Karpas-422 (cell line): ENCODE data around the gene TACR1. TPM values are rescaled to one million over a fixed set of nuclear protein-coding genes. Genes with fewer than 3 reads are reported as not detected.
"Not testable (repeated sequence)": the region's sequence is repeated elsewhere in the genome, so short reads cannot be mapped to it uniquely, and the experiment has no call there.

Experiments
- DNase-seq: peaks from one replicate; pipeline ENCODE4 v3.0.0-alpha.2; 2015
- H2AFZ ChIP-seq: fragments of 200-600 bp; sonication (generic); 2 replicates; pipeline ENCODE4 v1.6.1; 2014; ENCODE audit warnings: antibody characterized with exemption, low read length, mixed read lengths
- H3K27ac ChIP-seq: fragments of 200-600 bp; sonication (generic); 2 replicates; pipeline ENCODE4 v1.5.1; 2014; ENCODE audit warnings: mild to moderate bottlenecking, low read length, moderate library complexity
- H3K27me3 ChIP-seq: fragments of 200-600 bp; sonication (generic); 2 replicates; pipeline ENCODE4 v1.6.1; 2014; ENCODE audit warnings: low read length, mixed read lengths
- H3K36me3 ChIP-seq: fragments of 200-600 bp; sonication (generic); 2 replicates; pipeline ENCODE4 v1.6.1; 2014; ENCODE audit warnings: low read length, mixed read lengths; ENCODE audit not compliant: insufficient read depth
- H3K4me1 ChIP-seq: fragments of 200-600 bp; sonication (generic); 2 replicates; pipeline ENCODE4 v1.6.1; 2014; ENCODE audit warnings: mild to moderate bottlenecking, low read length, mixed read lengths
- H3K4me2 ChIP-seq: fragments of 200-600 bp; sonication (generic); 2 replicates; pipeline ENCODE4 v1.6.1; 2014; ENCODE audit warnings: low read length, low read depth, mild to moderate bottlenecking; ENCODE audit not compliant: poor library complexity, severe bottlenecking
- H3K4me3 ChIP-seq: fragments of 200-600 bp; sonication (generic); 2 replicates; pipeline ENCODE4 v1.5.1; 2014; ENCODE audit warnings: mild to moderate bottlenecking, antibody characterized with exemption, low read length, mixed read lengths
- H3K79me2 ChIP-seq: fragments of 200-600 bp; sonication (generic); 2 replicates; pipeline ENCODE4 v1.6.1; 2014; ENCODE audit warnings: mild to moderate bottlenecking, low read length, mixed read lengths
- H3K9ac ChIP-seq: fragments of 200-600 bp; sonication (generic); 2 replicates; pipeline ENCODE4 v1.6.0; 2014; ENCODE audit warnings: low read length
- H3K9me2 ChIP-seq: fragments of 200-600 bp; sonication (generic), shearing (Covaris generic); replicated peaks from 2 replicates; pipeline ENCODE4 v1.6.0; 2014; ENCODE audit warnings: mild to moderate bottlenecking, low read length, moderate library complexity; ENCODE audit not compliant: insufficient read depth
- H3K9me3 ChIP-seq: fragments of 300-700, 200-600 bp; sonication (generic); 2 replicates; pipeline ENCODE4 v1.6.1; 2014; ENCODE audit warnings: low read length, mixed read lengths
- H4K20me1 ChIP-seq: fragments of 200-600 bp; sonication (generic); 2 replicates; pipeline ENCODE4 v1.6.1; 2014; ENCODE audit warnings: mild to moderate bottlenecking, antibody characterized with exemption, low read length, low read depth; ENCODE audit not compliant: insufficient read depth
- total RNA-seq: library from RNA; depleted of rRNA; stranded (reverse); fragments of >200 nt; shearing (Covaris generic); gene quantifications from 2 replicates; pipeline ENCODE4 v1.2.3, GENCODE V29; 2014; ENCODE audit warnings: low replicate concordance

TACR1 gene
- total RNA-seq, 1 experiment from 2014 or later: not detected

DNA sequence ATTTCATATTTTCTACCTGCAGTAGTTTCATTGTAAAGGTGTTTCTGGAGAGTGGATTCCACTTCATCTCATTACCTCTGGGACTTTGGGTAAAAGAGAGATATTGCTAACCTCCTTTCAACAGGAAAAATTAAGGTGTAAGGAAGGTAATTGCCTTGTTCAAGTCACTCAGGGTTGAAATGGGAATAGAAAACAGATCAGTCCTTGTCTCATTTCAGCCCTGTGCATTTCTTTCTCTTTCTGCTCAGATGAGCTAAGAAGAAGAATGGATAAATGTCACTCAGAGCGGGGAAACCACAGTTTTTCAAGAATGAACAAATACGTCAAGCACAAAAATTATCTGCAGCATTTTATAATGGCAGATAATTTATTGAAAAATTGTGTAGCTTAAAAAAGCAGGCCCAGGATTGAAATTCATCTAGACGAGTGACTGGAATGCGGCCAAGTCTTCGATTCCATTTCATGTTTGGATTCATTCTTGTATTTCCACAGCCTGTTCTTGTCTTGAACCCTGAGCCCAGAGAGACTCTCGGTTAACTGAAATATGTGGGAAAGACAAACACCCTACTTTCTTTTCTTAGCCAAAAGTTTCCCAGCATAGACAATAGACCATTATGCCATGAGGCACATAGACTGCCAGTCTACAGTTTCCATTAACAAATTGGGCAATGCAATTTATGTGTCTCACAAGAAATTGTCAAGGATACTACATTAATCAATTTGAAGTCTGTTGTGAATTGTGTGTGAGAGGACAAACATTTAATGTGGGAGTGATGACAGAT, 133.0 kb downstream of the TACR1 start:
- Histone ChIP-seq H4K20me1 (no peaks in the 10 kb centered on the region), H3K9me2 (no peaks in the 10 kb centered on the region), H3K9me3 (no peaks in the 10 kb centered on the region), H3K4me2 (no peak overlapping the region), H3K27me3 (no peaks in the 10 kb centered on the region), H3K27ac (no peak overlapping the region), H3K36me3 (no peaks in the 10 kb centered on the region), H3K9ac (no peak overlapping the region), H3K4me1 (no peaks in the 10 kb centered on the region), H2AFZ (no peak overlapping the region), H3K4me3 (no peak overlapping the region), H3K79me2 (no peaks in the 10 kb centered on the region)
- DNase-seq: no peak

DNA sequence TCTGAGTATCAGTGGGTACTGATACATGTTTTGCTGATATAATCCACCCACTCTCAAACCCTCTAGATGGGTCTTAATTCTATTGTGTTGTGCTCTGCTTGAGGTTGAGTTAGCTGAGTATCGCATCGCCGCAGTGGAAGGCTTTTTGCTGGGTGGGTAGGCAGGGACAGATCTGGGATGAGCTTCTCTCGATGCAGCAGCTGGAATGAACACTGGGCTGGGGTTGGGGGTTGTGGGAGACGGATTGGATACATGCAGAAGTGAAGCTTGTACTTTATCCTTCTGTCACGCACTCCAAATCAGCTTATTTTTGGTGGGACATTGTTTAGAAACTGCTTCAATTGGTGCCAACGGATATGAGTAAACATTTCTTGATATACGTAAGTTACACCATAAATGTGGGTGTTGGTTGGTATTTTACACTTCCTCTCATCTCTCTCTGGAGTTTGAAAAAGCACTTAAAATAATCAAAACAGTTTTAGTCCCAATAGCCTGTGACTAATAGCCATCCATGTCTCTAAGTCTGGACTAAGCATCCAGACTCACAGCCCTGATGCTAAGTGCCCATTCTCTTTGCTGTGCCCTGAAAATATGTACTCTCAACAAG, 133.8 kb downstream of the TACR1 start:
- Histone ChIP-seq H3K9ac (no peak overlapping the region), H2AFZ (no peak overlapping the region), H3K4me2 (no peak overlapping the region), H3K27ac (no peak overlapping the region), H4K20me1 (no peaks in the 10 kb centered on the region), H3K27me3 (no peaks in the 10 kb centered on the region), H3K4me3 (no peak overlapping the region), H3K9me3 (no peaks in the 10 kb centered on the region), H3K36me3 (no peaks in the 10 kb centered on the region), H3K79me2 (no peaks in the 10 kb centered on the region), H3K9me2 (no peaks in the 10 kb centered on the region), H3K4me1 (no peaks in the 10 kb centered on the region)
- no peak for DNase-seq

GRCh38 chr2:75064691-75065396, 134.5 kb downstream of the TACR1 start:
- Histone ChIP-seq H3K79me2 (no peaks in the 10 kb centered on the region), H3K36me3 (no peaks in the 10 kb centered on the region), H3K4me1 (no peaks in the 10 kb centered on the region), H3K9ac (no peak overlapping the region), H3K9me2 (no peaks in the 10 kb centered on the region), H3K27me3 (no peaks in the 10 kb centered on the region), H3K9me3 (no peaks in the 10 kb centered on the region), H3K4me2 (no peak overlapping the region), H3K27ac (no peak overlapping the region), H4K20me1 (no peaks in the 10 kb centered on the region), H3K4me3 (no peak overlapping the region), H2AFZ (no peak overlapping the region)
- DNase-seq: peak; percentile 88

DNA sequence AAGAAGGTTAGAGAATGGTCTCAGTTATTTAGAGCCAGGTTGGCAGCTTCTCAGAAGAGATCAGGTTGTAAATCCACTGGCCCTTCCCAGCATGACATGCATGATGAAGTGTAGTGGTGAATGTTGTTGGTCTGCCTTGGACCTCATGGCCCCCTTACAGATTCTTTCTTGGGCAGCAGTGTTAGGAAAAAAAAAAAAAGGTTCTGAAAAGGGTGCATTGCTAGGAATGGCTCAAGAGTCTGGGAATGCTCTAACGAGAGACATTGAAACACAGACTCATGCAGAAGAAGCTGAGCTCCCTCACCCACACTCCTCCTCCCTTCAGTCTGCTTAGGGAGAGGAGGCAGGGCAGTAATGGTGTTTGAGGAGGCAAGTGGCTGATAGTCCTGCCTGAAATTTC, 135.4 kb downstream of the TACR1 start:
- Histone ChIP-seq H3K79me2 (no peaks in the 10 kb centered on the region), H3K9me3 (no peaks in the 10 kb centered on the region), H3K9me2 (no peaks in the 10 kb centered on the region), H3K9ac (no peak overlapping the region), H2AFZ (no peak overlapping the region), H4K20me1 (no peaks in the 10 kb centered on the region), H3K4me2 (no peak overlapping the region), H3K4me1 (no peaks in the 10 kb centered on the region), H3K27me3 (no peaks in the 10 kb centered on the region), H3K36me3 (no peaks in the 10 kb centered on the region), H3K27ac (no peak overlapping the region), H3K4me3 (no peak overlapping the region)
- no peak for DNase-seq

- no peaks in the 10 kb centered on the region for H3K36me3 ChIP-seq
- no peak overlapping the region for H3K4me3 ChIP-seq
- H3K9ac ChIP-seq: no peak overlapping the region
- no peak for DNase-seq
- no peak overlapping the region for H2AFZ ChIP-seq
- H3K9me2 ChIP-seq: no peaks in the 10 kb centered on the region
- H3K9me3 ChIP-seq: no peaks in the 10 kb centered on the region
- H4K20me1 ChIP-seq: 0 out of 2 replicates have a peak, but pooled peaks cover under 1% of the 10 kb centered on the region
- no peak overlapping the region for H3K27ac ChIP-seq
- H3K4me1 ChIP-seq: no peaks in the 10 kb centered on the region
- H3K79me2 ChIP-seq: no peaks in the 10 kb centered on the region
- H3K27me3 ChIP-seq: no peaks in the 10 kb centered on the region
- H3K4me2 ChIP-seq: no peak overlapping the region
These were observed 140.9 kb downstream of the TACR1 start for GRCh38 chr2:75058427-75058826.

DNA sequence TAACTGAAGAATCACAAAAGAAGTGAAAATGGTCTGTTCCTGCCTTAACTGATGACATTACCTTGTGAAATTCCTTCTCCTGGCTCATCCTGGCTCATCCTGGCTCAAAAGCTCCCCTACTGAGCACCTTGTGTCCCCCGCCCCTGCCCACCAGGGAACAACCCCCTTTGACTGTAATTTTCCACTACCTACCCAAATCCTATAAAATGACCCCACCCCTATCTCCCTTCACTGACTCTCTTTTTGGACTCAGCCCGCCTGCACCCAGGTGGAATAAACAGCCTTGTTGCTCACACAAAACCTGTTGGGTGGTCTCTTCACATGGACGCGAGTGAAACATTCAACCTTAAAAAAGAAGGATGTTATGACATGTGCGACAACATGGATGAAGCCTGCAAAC, 142.2 kb downstream of the TACR1 start:
- not testable (repeated sequence) for H3K27me3 ChIP-seq, H3K79me2 ChIP-seq, H3K4me3 ChIP-seq, H3K27ac ChIP-seq, H3K4me2 ChIP-seq, H2AFZ ChIP-seq, H3K9ac ChIP-seq, DNase-seq, H3K4me1 ChIP-seq, H3K9me3 ChIP-seq, H3K36me3 ChIP-seq, H4K20me1 ChIP-seq, H3K9me2 ChIP-seq

DNA sequence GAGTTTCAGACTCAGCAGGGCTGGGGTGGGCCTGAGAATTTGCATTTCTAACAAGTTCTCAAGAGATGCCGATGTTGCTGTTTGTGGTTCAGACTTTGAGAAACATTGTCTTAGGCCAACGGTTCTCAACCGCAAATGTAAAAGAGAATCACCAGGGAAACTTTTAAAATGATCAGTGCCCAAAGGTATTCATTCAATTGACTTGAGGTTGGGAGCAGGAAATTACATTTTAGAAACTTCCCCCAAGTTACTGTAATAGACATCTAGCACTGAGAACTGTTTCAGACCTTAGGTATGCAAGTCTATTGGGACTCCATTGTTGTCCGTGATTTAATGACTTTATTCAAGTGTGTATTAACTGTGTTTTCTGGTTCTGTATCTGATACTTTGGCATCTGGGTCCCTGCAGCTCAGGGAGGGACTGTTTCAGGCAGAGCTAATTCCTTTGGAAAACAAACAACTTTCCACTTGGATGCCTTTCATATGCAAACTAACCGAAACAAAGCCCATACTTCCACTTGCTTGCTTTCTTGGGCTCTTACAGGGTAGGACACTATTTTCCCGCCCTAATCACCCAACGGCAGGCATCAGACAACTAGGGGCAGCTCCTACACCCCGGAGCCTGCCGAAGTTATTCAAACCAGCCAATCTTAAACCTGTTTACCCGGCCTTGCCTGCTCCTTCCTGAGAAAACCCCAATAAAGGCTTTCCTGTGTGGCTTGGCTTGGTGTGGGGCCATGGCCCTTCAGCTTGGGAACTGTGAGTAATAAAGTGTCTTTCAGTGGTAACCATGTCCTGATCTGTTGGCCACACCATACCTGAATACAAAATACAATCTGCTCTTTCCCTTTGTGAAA, 143.3 kb downstream of the TACR1 start:
- Histone ChIP-seq H3K27ac (no peak overlapping the region), H3K36me3 (no peaks in the 10 kb centered on the region), H3K4me1 (no peaks in the 10 kb centered on the region), H2AFZ (no peak overlapping the region), H3K9me3 (no peaks in the 10 kb centered on the region), H3K4me2 (no peak overlapping the region), H3K27me3 (no peaks in the 10 kb centered on the region), H4K20me1 (0 out of 2 replicates have a peak, but pooled peaks cover 4% of the 10 kb centered on the region), H3K79me2 (no peaks in the 10 kb centered on the region), H3K9ac (no peak overlapping the region), H3K4me3 (no peak overlapping the region), H3K9me2 (no peaks in the 10 kb centered on the region)
- no peak for DNase-seq
